GM03348 (cell line): ENCODE data around the gene BTG4.

Source experiments
- DNase-seq: peaks from one replicate; pipeline ENCODE4 v3.0.0; 2012; ENCODE audit warnings: low spot score

The BTG4 gene

GRCh38 chr11:111537336-111537860 is 25.2 kb upstream of the BTG4 start:
- no peak for DNase-seq

GRCh38 chr11:111535281-111535680 is 23.1 kb upstream of the BTG4 start:
- DNase-seq = no peak

- no peak for DNase-seq
Measured at GRCh38 chr11:111532365-111532709, 20.2 kb upstream of the BTG4 start.

- DNase-seq = peak; percentile 87
Measured at GRCh38 chr11:111531687-111532364, 19.6 kb upstream of the BTG4 start.

GRCh38 chr11:111531136-111531535 is 18.9 kb upstream of the BTG4 start:
- DNase-seq = peak; percentile 35

GRCh38 chr11:111530091-111530490 is 17.9 kb upstream of the BTG4 start:
- DNase-seq = no peak

GRCh38 chr11:111528557-111528956 is 16.4 kb upstream of the BTG4 start:
- no peak for DNase-seq

- DNase-seq = no peak
Measured at GRCh38 chr11:111527279-111527678, 15.1 kb upstream of the BTG4 start.

GRCh38 chr11:111526501-111526900 is 14.3 kb upstream of the BTG4 start:
- DNase-seq = peak; percentile 65

GRCh38 chr11:111525456-111525855 is 13.3 kb upstream of the BTG4 start:
- no peak for DNase-seq

- no peak for DNase-seq
Measured at GRCh38 chr11:111524056-111524455, 11.9 kb upstream of the BTG4 start.

- DNase-seq = no peak
Measured at GRCh38 chr11:111523343-111523742, 11.2 kb upstream of the BTG4 start.

- DNase-seq = no peak
Measured at GRCh38 chr11:111522426-111522825, 10.2 kb upstream of the BTG4 start.

GRCh38 chr11:111521135-111521534 is 8.9 kb upstream of the BTG4 start:
- no peak for DNase-seq

GRCh38 chr11:111520560-111520959 is 8.4 kb upstream of the BTG4 start:
- DNase-seq = peak; percentile 33

- no peak for DNase-seq
Measured at GRCh38 chr11:111518668-111519067, 6.5 kb upstream of the BTG4 start.

- no peak for DNase-seq
Measured at GRCh38 chr11:111515591-111515990, 3.4 kb upstream of the BTG4 start.

- peak; percentile 17 for DNase-seq
Measured at GRCh38 chr11:111514216-111515031, 2.2 kb upstream of the BTG4 start, which contains the start of gene HOATZ. TSS of gene HOATZ (plus strand) at chr11:111514778. CDS start at chr11:111514785, 7 bp downstream.

- no peak for DNase-seq
Measured at GRCh38 chr11:111513240-111513605, 1.0 kb upstream of the BTG4 start.

GRCh38 chr11:111510311-111510710 is 1.9 kb downstream of the BTG4 start:
- DNase-seq = peak; percentile 33

GRCh38 chr11:111502611-111503010 is 9.6 kb downstream of the BTG4 start:
- DNase-seq = no peak

GRCh38 chr11:111500481-111500880 is 11.7 kb downstream of the BTG4 start:
- no peak for DNase-seq

GRCh38 chr11:111499483-111499882 is 12.7 kb downstream of the BTG4 start:
- DNase-seq = no peak
